Fibroblast of mammary gland (primary cell): ENCODE measurements around the gene MIDN.

Source experiments
- DNase-seq: peaks from one replicate; pipeline ENCODE4 v3.0.0-alpha.2; 2010; ENCODE audit warnings: low read depth
- H3K4me3 ChIP-seq: 2 replicates; pipeline ENCODE4 v1.5.1; 2011; ENCODE audit warnings: low read depth, mild to moderate bottlenecking, low read length, moderate library complexity; ENCODE audit not compliant: control insufficient read depth
- CTCF ChIP-seq: conservative IDR thresholded peaks from 2 replicates; pipeline ENCODE4 v1.5.1; 2011; ENCODE audit warnings: low read depth, low read length, inconsistent platforms; ENCODE audit not compliant: control insufficient read depth, insufficient read depth

Gene MIDN

DNA sequence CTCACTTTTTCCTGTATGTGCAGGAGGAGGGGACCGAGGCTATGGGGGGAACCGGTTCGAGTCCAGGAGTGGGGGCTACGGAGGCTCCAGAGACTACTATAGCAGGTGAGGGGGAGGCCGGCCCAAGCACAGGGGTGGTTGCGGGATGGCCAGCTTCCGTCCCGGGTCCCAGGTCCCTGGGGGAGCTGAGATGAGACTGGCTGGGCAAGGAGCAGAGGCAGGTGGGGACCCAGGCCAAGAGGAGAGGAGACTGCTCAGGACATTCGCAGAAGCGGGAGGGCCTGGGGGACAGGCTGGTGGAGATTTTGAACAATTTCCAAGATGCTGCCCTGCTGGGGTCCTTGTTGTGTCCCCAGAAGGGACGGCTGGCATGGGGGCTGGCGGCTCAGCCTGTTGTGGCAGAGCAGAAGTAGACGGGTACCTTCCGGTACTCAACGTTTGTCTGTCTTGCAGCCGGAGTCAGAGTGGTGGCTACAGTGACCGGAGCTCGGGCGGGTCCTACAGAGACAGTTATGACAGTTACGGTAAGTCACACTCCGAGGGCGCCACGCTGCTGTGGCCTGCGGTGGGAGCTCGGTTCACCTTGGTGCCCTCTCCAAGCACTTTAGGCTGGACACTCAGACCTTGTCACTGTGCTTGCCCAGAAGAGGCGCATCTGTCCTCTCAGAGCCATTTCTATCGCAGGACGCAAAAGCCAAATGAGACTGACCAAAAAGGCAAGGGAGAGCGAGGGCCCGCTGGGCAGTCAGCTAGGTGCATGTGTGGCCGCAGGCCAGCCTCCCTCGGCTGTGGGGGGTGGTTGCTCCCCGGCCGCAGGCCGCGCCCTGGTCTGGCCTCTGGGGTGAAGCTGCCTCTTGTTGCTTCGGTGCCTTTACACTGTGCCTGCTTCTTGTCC, 23.4 kb downstream of the MIDN start:
- no peak for TF ChIP-seq CTCF
- no peak for DNase-seq
- peak overlapping the region; percentile 71 for H3K4me3 ChIP-seq

DNA sequence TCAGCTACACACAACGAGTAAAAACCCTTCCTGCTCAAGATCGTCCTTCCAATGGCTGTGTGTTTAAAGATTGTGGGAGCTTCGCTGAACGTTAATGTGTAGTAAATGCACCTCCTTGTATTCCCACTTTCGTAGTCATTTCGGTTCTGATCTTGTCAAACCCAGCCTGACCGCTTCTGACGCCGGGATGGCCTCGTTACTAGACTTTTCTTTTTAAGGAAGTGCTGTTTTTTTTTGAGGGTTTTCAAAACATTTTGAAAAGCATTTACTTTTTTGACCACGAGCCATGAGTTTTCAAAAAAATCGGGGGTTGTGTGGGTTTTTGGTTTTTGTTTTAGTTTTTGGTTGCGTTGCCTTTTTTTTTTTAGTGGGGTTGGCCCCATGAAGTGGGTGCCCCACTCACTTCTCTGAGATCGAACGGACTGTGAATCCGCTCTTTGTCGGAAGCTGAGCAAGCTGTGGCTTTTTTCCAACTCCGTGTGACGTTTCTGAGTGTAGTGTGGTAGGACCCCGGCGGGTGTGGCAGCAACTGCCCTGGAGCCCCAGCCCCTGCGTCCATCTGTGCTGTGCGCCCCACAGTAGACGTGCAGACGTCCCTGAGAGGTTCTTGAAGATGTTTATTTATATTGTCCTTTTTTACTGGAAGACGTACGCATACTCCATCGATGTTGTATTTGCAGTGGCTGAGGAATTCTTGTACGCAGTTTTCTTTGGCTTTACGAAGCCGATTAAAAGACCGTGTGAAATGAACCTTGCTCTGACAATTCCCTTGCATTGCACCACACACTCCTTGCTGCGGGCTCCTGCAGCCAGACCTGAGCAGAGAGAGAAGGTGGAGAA, 24.3 kb downstream of the MIDN start:
- DNase-seq, result no peak
- H3K4me3 ChIP-seq, result no peak overlapping the region
- no peak for TF ChIP-seq CTCF

DNA sequence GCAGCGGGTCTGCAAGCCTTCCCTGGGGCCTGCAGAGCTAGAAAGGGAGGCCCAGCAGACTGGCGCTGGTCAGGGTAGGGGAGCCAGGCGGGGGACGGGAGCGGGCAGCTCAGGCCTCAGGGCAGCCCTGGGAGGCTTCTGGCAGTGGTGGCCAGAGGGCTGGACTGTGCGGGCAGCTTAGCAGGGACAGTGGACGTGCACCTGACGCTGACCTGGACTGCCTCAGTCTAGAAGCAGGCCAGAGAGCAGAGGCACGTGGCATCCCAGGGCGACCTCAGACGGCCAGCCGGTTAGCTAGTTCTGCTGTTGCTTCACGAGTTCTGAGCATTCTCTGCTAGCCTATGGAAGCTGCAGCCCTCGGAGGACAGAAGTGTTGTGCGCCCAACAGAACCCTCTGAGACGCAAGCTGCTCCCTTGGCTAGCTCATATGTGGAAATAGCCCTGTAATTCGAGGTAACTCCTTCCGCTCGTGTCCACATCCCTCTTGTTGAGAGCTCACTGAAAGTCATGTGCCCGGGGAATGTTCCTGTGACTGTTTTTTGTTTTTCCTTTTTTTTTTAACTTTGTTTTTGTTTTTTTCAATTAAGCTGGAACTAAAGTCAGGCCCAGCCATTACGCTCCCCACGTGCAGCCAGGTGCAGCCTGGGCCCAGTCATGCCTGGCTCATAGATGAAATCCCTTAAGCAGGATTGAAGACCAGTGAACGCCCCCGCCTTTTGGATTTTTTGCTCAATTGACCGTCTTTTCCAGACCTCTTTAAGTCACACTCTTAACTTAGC, 25.1 kb downstream of the MIDN start:
- no peak overlapping the region for H3K4me3 ChIP-seq
- no peak for TF ChIP-seq CTCF
- DNase-seq, result peak; percentile 46

DNA sequence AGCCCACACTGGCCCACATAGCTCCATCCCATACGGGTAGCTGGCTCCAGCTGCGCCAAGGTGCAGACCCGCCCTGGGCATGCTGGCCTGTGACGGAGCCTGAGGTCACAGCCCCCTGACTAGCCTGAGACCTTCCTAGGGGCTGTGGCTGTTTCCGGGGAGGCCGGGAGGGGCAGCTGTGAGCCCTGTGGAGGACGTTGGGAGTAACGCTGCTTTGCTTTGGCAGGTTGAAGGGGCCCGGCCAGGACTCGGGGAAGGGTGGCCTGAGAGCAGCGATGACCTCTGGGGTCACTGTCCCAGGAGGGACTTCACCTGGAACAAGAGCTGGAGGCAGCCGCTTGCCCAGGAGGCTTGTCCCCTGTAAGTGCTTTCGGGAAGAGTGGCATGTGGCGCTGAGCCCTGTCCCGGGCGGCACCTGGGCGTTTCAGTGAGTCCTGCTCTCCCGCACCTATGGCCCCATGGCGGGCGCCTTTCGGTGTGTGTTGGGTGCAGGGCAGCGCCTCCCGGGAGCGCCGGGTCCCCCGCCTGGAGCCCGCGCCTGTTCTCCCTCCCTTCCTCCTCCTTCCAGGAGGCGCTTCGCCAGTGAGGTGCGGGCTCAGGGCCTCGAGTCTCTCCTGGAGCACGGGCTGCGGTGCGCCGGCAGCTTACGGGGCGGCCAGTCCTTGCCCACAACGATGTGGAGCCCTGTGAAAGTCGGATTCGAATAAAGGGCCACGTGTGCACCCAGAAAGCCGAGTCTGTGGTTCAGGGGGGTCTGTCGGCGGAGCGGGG, 25.9 kb downstream of the MIDN start:
- no peak for TF ChIP-seq CTCF
- peak overlapping the region; percentile 25 for H3K4me3 ChIP-seq
- DNase-seq, result no peak

GRCh38 chr19:1274852-1275259, 26.5 kb downstream of the MIDN start:
- no peak for DNase-seq
- H3K4me3 ChIP-seq, result peak overlapping the region; percentile 25
- TF ChIP-seq CTCF, result no peak
